ENCODE measurements around the gene INPP5A. TPM values are rescaled to one million over a fixed set of nuclear protein-coding genes. Genes with fewer than 3 reads are reported as not detected.

The INPP5A gene
- total RNA-seq, 6 experiments from 2014 or later: 58.9 to 64.6 (median 63.8) TPM

DNA sequence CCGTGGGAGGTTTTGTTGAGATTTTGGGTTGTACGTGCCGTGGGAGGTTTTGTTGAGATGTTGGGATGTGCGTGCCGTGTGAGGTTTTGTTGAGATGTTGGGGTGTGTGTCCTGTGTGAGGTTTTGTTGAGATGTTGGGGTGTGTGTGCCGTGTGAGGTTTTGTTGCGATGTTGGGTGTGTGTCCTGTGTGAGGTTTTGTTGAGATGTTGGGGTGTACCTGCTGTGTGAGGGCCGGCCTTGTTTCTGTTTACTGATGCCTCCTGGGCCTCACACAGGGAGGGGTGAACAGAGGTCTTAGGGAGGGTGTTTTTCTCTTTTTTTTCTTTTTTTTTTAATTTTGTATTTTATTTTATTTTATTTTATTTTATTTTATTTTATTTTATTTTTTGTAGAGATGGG is 36.7 kb downstream of the INPP5A start:
- TF ChIP-seq, protein P1, sequence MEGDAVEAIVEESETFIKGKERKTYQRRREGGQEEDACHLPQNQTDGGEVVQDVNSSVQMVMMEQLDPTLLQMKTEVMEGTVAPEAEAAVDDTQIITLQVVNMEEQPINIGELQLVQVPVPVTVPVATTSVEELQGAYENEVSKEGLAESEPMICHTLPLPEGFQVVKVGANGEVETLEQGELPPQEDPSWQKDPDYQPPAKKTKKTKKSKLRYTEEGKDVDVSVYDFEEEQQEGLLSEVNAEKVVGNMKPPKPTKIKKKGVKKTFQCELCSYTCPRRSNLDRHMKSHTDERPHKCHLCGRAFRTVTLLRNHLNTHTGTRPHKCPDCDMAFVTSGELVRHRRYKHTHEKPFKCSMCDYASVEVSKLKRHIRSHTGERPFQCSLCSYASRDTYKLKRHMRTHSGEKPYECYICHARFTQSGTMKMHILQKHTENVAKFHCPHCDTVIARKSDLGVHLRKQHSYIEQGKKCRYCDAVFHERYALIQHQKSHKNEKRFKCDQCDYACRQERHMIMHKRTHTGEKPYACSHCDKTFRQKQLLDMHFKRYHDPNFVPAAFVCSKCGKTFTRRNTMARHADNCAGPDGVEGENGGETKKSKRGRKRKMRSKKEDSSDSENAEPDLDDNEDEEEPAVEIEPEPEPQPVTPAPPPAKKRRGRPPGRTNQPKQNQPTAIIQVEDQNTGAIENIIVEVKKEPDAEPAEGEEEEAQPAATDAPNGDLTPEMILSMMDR (IDR thresholded peaks at IDR 0.05): no peak
- no peak overlapping the region for H3K27ac Mint-ChIP-seq
- no peaks in the 10 kb centered on the region for H3K9me3 Mint-ChIP-seq
- DNase-seq: no peak
- no peak overlapping the region for H3K4me3 Mint-ChIP-seq
- no peaks in the 10 kb centered on the region for H3K36me3 Mint-ChIP-seq (ENCODE audit: low read depth)
- H3K27me3 Mint-ChIP-seq (ENCODE audit: insufficient read depth): no peaks in the 10 kb centered on the region
- H3K4me1 Mint-ChIP-seq (ENCODE audit: low read depth): peaks cover 8% of the 10 kb centered on the region; the same call in 1 of the 2 replicates

DNA sequence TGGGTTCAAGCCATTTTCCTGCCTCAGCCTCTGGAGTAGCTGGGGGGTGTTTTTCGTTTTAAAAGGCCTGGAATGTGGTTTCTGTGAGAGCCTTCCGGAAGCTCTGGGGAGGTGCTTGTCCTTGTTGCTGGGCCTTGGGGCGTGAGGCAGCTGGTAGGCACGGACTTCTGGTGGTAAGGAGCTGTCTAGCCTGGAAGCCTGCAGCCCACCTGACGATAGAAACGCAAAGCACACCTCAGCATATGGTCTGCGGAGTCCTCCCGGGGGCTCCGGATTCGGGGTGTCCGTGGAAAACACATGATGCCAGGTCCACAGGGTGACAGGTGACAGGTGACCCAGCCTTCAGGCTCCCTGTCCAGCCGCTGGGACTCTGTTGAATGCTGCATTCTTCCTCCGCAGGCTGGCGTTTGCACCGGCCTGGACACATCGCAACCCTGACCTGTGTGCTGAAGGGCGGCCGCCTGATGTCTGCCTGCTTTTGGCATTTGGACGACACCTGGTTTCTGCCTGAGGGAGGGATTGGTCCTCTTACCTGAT is 37.3 kb downstream of the INPP5A start:
- Mint-ChIP-seq H3K4me1 (ENCODE audit: low read depth) (peaks cover 8% of the 10 kb centered on the region; the same call in 1 of the 2 replicates), H3K27ac (peak overlapping the region; percentile 21; the same call in 1 of the 2 replicates), H3K36me3 (ENCODE audit: low read depth) (no peaks in the 10 kb centered on the region), H3K9me3 (no peaks in the 10 kb centered on the region), H3K27me3 (ENCODE audit: insufficient read depth) (no peaks in the 10 kb centered on the region), H3K4me3 (peak overlapping the region; percentile 6; the same call in 1 of the 2 replicates)
- no peak for DNase-seq
- TF ChIP-seq, protein P1 (IDR thresholded peaks at IDR 0.05): no peak

GRCh38 chr10:132575320-132576201 is 38.0 kb downstream of the INPP5A start:
- Mint-ChIP-seq H3K27me3 (ENCODE audit: insufficient read depth) (no peaks in the 10 kb centered on the region), H3K27ac (peak overlapping the region; percentile 21; the same call in 1 of the 2 replicates), H3K4me1 (ENCODE audit: low read depth) (peaks cover 7% of the 10 kb centered on the region), H3K4me3 (peak overlapping the region; percentile 6; the same call in 1 of the 2 replicates), H3K36me3 (ENCODE audit: low read depth) (no peaks in the 10 kb centered on the region), H3K9me3 (no peaks in the 10 kb centered on the region)
- DNase-seq: no peak
- TF ChIP-seq, protein P1 (IDR thresholded peaks at IDR 0.05): no peak

DNA sequence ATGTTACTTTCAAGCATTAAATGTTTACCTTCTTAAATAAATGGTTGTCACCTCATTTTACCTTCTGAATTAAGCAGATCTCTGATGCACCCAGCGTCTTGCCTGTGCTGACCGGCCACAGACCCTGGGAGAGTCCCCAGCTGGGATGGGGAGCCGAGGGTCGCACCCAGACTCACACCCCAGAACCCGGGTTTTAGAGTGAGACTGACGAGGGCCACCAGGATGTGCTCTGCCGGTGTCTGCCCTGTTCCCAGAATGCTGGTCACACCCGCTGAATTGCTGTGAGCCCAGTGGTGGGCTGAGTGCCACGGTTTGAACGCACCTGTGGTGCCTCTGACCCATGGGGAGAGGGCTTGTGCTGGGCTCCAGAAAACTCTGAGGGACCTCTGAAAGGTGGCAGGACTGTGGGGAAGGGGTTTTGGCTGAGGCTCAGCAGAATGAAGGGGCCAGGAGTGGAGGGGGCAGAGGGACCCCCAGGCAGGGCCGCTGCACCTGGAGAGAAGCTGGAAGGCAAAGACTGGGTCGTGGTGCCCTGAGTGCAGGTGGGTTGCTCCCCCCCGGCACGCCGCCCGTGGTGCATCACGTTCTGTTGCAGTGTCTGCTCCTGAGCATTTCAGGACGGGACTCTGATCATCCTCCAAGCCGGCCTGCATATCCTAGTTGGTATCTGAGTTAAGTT is 39.2 kb downstream of the INPP5A start:
- no peak overlapping the region for H3K27ac Mint-ChIP-seq
- no peaks in the 10 kb centered on the region for H3K27me3 Mint-ChIP-seq (ENCODE audit: insufficient read depth)
- no peak for DNase-seq
- H3K4me3 Mint-ChIP-seq: no peak overlapping the region
- TF ChIP-seq, protein P1 (IDR thresholded peaks at IDR 0.05): no peak
- peaks cover 10% of the 10 kb centered on the region; the same call in 1 of the 2 replicates for H3K36me3 Mint-ChIP-seq (ENCODE audit: low read depth)
- H3K9me3 Mint-ChIP-seq: no peaks in the 10 kb centered on the region
- peaks cover 16% of the 10 kb centered on the region for H3K4me1 Mint-ChIP-seq (ENCODE audit: low read depth)

DNA sequence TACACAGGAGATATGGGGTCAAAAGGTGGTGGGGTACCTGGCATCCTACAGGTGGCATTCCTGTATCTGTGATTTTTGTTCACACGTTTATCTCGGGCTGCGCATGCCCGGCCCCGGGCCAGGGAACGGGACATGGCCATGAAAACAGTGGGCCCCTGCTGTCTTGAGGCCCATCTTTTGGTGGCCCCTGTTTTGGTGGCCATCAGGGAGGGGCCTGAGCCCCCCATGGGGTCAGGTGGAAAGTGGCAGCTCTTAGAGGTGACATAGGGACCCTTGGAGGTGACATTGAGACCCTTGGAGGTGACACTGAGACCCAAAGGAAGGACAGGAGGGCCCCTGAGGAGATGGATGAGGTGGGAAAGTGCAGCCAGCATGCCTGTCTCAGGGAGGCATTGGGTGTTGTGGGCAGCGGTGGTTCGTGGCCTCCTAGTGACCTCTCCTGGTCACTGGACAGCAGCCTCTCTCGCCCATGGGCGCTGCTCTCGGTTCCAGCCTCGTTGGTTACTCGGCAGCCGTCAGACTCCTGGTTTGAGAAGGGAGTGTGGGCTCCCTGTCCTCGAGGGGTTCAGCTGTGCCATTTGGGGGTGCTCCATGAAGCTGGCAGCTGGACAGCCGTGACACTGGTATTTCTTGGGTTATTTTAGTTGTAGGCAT is 39.9 kb downstream of the INPP5A start:
- no peak overlapping the region for H3K4me3 Mint-ChIP-seq
- H3K36me3 Mint-ChIP-seq (ENCODE audit: low read depth): peaks cover 10% of the 10 kb centered on the region; the same call in 1 of the 2 replicates
- H3K9me3 Mint-ChIP-seq: no peaks in the 10 kb centered on the region
- TF ChIP-seq, protein P1 (IDR thresholded peaks at IDR 0.05): no peak
- peaks cover 16% of the 10 kb centered on the region for H3K4me1 Mint-ChIP-seq (ENCODE audit: low read depth)
- DNase-seq: no peak
- H3K27me3 Mint-ChIP-seq (ENCODE audit: insufficient read depth): no peaks in the 10 kb centered on the region
- H3K27ac Mint-ChIP-seq: no peak overlapping the region
